ENCODE measurements around the gene PPP2R2C. TPM values are rescaled to one million over a fixed set of nuclear protein-coding genes. Genes with fewer than 3 reads are reported as not detected.

Gene PPP2R2C
- total RNA-seq, 1 experiment from 2014 or later = 8.1 TPM

DNA sequence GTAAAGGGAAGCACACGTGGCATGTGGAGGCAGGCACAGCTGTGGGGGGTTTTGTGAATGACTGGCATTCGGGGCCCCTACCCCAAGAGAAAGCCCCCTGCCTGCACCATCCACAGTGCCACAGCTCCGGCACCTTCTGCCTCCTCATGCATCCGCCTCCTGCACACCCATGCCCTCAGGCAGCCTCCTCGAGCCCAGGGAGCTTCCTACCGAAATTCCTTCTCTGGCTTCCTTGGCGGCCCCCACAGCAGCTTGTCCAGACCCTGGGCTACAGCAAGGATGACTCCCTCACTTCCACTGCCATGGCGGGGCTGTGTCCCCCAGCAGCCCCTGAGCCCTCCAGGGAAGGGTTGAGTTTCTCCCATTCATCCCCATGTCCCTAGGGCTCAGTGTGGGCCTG is 102.9 kb downstream of the PPP2R2C start:
- Histone ChIP-seq H3K27me3 (ENCODE audit: insufficient read depth, low read length) (no peaks in the 10 kb centered on the region), H3K79me2 (ENCODE audit: insufficient read depth, low read length) (no peaks in the 10 kb centered on the region)
- peaks cover 12% of the 10 kb centered on the region for H3K27me3 Mint-ChIP-seq (ENCODE audit: low read depth)

More for the DNA sequence above, 102.9 kb downstream of the PPP2R2C start:
- H4K8ac ChIP-seq (replicated peaks; ENCODE audit: insufficient read length, low read depth, low read length) = no peak overlapping the region
- no peak overlapping the region for H2AFZ ChIP-seq (ENCODE audit: low read length)
- H3K9ac ChIP-seq (ENCODE audit: extremely low read depth, insufficient read length, low read length) = no peak overlapping the region
- H3K4me3 Mint-ChIP-seq = no peak overlapping the region
- H3T11ph ChIP-seq (ENCODE audit: low read length) = no peak overlapping the region
- H3K9me3 Mint-ChIP-seq = no peaks in the 10 kb centered on the region
- DNase-seq = no peak
- H2AK5ac ChIP-seq (ENCODE audit: insufficient read length, low read length) = no peak overlapping the region
- no peak overlapping the region for H4K5ac ChIP-seq (ENCODE audit: insufficient read length, low read depth, low read length)
- no peak overlapping the region for H3K27ac ChIP-seq (ENCODE audit: insufficient read length, low read depth, low read length)
- H2BK15ac ChIP-seq (ENCODE audit: low read depth, low read length) = no peak overlapping the region
- no peaks in the 10 kb centered on the region for H3K9me3 ChIP-seq (ENCODE audit: control insufficient read depth, low read depth, low read length)
- TF ChIP-seq, protein P1, sequence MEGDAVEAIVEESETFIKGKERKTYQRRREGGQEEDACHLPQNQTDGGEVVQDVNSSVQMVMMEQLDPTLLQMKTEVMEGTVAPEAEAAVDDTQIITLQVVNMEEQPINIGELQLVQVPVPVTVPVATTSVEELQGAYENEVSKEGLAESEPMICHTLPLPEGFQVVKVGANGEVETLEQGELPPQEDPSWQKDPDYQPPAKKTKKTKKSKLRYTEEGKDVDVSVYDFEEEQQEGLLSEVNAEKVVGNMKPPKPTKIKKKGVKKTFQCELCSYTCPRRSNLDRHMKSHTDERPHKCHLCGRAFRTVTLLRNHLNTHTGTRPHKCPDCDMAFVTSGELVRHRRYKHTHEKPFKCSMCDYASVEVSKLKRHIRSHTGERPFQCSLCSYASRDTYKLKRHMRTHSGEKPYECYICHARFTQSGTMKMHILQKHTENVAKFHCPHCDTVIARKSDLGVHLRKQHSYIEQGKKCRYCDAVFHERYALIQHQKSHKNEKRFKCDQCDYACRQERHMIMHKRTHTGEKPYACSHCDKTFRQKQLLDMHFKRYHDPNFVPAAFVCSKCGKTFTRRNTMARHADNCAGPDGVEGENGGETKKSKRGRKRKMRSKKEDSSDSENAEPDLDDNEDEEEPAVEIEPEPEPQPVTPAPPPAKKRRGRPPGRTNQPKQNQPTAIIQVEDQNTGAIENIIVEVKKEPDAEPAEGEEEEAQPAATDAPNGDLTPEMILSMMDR (conservative IDR thresholded peaks at IDR 0.05) = no peak
- no peak overlapping the region for H2BK120ac ChIP-seq (ENCODE audit: low read depth, low read length, poor library complexity, severe bottlenecking)
- H2BK12ac ChIP-seq (ENCODE audit: insufficient read length, low read depth, low read length) = no peak overlapping the region
- no peaks in the 10 kb centered on the region for H3K23me2 ChIP-seq (ENCODE audit: insufficient read length, low read depth, low read length, poor library complexity, severe bottlenecking)
- H4K91ac ChIP-seq (ENCODE audit: insufficient read length, low read depth, low read length) = no peak overlapping the region
- no peak overlapping the region for H3K23ac ChIP-seq (ENCODE audit: insufficient read length, low read depth, low read length)
- no peaks in the 10 kb centered on the region for H4K20me1 ChIP-seq (ENCODE audit: control insufficient read depth, insufficient read depth, insufficient read length)
- H3K18ac ChIP-seq (ENCODE audit: insufficient read length, low read depth, low read length) = no peak overlapping the region
- peaks cover 11 to 26% of the 10 kb centered on the region in 2 experiments for H3K4me1 Mint-ChIP-seq
- no peaks in the 10 kb centered on the region for H3K36me3 Mint-ChIP-seq (ENCODE audit: insufficient read depth in 1 of 3, low read depth in 3 of 3)
- no peak overlapping the region for H3K4ac ChIP-seq (ENCODE audit: low read depth, low read length)
- H3K14ac ChIP-seq (ENCODE audit: insufficient read depth, low read length) = no peak overlapping the region
- H3K27ac Mint-ChIP-seq = no peak overlapping the region
- no CpG with 5 or more reads among the region's 8 CpGs for WGBS (ENCODE audit: extremely low coverage, insufficient read length, low lambda C conversion rate)
- H3K79me1 ChIP-seq (ENCODE audit: insufficient read depth, low read depth, low read length, poor library complexity, severe bottlenecking) = no peaks in the 10 kb centered on the region
- no peak overlapping the region for H2BK20ac ChIP-seq (ENCODE audit: low read depth, low read length, poor library complexity, severe bottlenecking)
- H3K4me1 ChIP-seq (ENCODE audit: insufficient read depth, low read length) = no peaks in the 10 kb centered on the region
- no peak overlapping the region for H3K4me2 ChIP-seq (ENCODE audit: insufficient read depth, insufficient read length, low read length)
- no peak overlapping the region for H3K56ac ChIP-seq (ENCODE audit: insufficient read length, low read depth, low read length)
- H2BK5ac ChIP-seq (ENCODE audit: insufficient read length, low read length) = no peak overlapping the region

All from H9 (cell line).